ENCODE results near the gene CBR1.

The CBR1 gene
- long read RNA-seq, transcript CBR1-201 (3 exons, 1,293 nt): major isoform, 268 of 273 reads
- long read RNA-seq, partial matches to known transcripts: 2 of 273 reads
- long read RNA-seq, other reads (novel, unspliced or antisense): 2 of 273 reads

DNA sequence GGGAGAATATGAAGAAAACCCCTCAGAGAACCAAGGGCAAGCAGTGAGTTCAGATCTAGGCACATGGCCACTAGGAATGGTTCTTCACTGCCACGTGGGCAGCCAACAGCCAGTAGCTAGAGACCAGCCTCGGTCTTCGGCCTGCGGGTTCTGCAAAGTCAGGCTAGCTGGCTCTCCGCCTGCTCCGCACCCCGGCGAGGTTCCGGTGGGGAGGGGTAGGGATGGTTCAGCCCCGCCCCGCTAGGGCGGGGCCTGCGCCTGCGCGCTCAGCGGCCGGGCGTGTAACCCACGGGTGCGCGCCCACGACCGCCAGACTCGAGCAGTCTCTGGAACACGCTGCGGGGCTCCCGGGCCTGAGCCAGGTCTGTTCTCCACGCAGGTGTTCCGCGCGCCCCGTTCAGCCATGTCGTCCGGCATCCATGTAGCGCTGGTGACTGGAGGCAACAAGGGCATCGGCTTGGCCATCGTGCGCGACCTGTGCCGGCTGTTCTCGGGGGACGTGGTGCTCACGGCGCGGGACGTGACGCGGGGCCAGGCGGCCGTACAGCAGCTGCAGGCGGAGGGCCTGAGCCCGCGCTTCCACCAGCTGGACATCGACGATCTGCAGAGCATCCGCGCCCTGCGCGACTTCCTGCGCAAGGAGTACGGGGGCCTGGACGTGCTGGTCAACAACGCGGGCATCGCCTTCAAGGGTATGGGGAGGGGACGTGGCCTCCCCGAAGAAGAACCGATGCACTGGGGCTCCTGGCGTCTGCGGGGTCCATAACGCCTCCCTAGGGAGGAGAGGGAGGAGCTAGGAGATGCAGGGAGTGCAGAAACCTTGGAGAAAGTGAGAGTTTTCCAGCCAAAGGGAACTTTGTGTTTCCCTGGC is at the start of gene CBR1:
CBR1 (plus strand) TSS at position 312 of the 871 bp plus-strand sequence; CDS start at position 404, 92 bp downstream.
- Histone ChIP-seq H3K4me3 (replicated peaks; ENCODE audit: insufficient read depth, low read length) (peak within 1 kb of the TSS; percentile 94), H3K27ac (replicated peaks) (peak within 1 kb of the TSS; percentile 50), H3K27me3 (ENCODE audit: insufficient read depth, poor library complexity, severe bottlenecking) (no peaks in the 10 kb centered on the region)
- DNase-seq (ENCODE audit: low read depth in 1 of 2, low spot score in 1 of 2): peak; percentile 90 to 97
- TF ChIP-seq SPI1 (IDR thresholded peaks at IDR 0.05; ENCODE audit: borderline replicate concordance, low read depth) (no peak), POLR2AphosphoS5 (IDR thresholded peaks at IDR 0.05; ENCODE audit: low read depth) (peak; percentile 60; the same call in 1 of the 2 replicates)

DNA sequence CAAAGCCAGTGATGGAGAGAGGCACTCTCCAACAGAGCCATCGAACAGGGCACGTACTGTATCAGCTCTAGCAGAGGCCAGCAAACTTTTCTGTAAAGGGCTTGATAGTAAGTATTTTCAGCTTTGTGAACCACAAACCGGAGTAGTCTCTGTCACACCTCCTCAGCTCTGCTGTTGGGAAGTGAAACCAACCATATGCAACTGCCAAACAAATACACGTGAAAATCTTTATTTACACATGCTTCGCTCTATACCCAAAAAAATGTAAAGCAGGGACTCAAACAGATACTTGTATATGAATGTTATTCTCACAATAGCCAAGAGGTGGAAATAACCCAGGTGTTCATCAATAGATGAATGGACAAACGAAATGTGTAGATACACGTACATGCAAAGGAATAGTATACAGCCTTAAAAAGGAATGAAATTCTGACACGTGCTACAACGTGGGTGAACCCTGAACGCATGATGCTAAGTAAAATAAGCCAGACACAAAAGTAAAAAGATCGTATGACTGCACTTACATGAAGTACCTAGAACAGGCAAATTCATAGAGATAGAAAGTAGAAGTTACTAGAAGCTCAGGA is 48.5 kb upstream of the CBR1 start:
- TF ChIP-seq GABPA (IDR thresholded peaks at IDR 0.05; ENCODE audit: low read depth) (no peak), SPI1 (IDR thresholded peaks at IDR 0.05; ENCODE audit: borderline replicate concordance, low read depth) (no peak), POLR2AphosphoS5 (IDR thresholded peaks at IDR 0.05; ENCODE audit: low read depth) (no peak)
- TF ChIP-seq, protein P1, sequence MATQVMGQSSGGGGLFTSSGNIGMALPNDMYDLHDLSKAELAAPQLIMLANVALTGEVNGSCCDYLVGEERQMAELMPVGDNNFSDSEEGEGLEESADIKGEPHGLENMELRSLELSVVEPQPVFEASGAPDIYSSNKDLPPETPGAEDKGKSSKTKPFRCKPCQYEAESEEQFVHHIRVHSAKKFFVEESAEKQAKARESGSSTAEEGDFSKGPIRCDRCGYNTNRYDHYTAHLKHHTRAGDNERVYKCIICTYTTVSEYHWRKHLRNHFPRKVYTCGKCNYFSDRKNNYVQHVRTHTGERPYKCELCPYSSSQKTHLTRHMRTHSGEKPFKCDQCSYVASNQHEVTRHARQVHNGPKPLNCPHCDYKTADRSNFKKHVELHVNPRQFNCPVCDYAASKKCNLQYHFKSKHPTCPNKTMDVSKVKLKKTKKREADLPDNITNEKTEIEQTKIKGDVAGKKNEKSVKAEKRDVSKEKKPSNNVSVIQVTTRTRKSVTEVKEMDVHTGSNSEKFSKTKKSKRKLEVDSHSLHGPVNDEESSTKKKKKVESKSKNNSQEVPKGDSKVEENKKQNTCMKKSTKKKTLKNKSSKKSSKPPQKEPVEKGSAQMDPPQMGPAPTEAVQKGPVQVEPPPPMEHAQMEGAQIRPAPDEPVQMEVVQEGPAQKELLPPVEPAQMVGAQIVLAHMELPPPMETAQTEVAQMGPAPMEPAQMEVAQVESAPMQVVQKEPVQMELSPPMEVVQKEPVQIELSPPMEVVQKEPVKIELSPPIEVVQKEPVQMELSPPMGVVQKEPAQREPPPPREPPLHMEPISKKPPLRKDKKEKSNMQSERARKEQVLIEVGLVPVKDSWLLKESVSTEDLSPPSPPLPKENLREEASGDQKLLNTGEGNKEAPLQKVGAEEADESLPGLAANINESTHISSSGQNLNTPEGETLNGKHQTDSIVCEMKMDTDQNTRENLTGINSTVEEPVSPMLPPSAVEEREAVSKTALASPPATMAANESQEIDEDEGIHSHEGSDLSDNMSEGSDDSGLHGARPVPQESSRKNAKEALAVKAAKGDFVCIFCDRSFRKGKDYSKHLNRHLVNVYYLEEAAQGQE (IDR thresholded peaks at IDR 0.05; ENCODE audit: insufficient replicate concordance, low read depth): no peak
- TF ChIP-seq, protein P2, sequence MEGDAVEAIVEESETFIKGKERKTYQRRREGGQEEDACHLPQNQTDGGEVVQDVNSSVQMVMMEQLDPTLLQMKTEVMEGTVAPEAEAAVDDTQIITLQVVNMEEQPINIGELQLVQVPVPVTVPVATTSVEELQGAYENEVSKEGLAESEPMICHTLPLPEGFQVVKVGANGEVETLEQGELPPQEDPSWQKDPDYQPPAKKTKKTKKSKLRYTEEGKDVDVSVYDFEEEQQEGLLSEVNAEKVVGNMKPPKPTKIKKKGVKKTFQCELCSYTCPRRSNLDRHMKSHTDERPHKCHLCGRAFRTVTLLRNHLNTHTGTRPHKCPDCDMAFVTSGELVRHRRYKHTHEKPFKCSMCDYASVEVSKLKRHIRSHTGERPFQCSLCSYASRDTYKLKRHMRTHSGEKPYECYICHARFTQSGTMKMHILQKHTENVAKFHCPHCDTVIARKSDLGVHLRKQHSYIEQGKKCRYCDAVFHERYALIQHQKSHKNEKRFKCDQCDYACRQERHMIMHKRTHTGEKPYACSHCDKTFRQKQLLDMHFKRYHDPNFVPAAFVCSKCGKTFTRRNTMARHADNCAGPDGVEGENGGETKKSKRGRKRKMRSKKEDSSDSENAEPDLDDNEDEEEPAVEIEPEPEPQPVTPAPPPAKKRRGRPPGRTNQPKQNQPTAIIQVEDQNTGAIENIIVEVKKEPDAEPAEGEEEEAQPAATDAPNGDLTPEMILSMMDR (IDR thresholded peaks at IDR 0.05; ENCODE audit: insufficient read depth, low read length): no peak
- H3K4me3 ChIP-seq (replicated peaks; ENCODE audit: insufficient read depth, low read length): no peak overlapping the region
- no peak overlapping the region for H3K27ac ChIP-seq (replicated peaks)
- peaks cover 2% of the 10 kb centered on the region for H3K27me3 ChIP-seq (ENCODE audit: insufficient read depth, poor library complexity, severe bottlenecking)
- DNase-seq (ENCODE audit: low read depth in 1 of 2, low spot score in 1 of 2): no peak

DNA sequence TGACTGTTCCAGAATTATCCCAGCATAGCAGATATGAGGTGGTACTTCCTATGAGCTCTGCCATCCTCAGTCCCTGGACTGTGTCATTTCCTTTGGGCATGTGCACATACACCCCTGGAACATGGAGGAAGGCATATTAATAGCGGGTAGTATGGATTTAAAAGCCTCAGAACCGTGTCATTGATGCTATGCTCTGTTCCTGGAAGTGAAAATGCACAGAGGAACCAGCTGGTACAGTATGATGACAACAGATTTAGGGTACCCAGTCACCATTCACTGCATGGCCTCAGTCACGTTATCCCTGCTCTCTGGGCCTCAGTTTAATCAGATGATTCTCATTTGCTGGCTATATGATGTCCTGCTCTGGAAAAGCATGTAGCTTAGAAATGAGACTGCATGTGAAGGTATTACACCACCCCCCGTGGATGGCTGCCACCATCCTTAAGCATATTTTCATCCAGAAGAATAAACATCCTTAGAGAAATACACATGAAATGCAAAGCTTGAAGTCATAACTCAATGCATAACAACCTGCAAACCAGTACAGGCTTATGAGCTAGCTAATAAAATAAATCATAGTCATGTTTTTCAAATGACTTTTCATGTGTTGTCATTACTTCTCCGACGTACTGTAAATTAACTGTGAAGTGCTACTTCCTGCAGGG is 47.3 kb upstream of the CBR1 start:
- TF ChIP-seq, protein P2 (IDR thresholded peaks at IDR 0.05; ENCODE audit: insufficient read depth, low read length): no peak
- no peak for TF ChIP-seq GABPA (IDR thresholded peaks at IDR 0.05; ENCODE audit: low read depth)
- TF ChIP-seq POLR2AphosphoS5 (IDR thresholded peaks at IDR 0.05; ENCODE audit: low read depth): no peak
- TF ChIP-seq, protein P1 (IDR thresholded peaks at IDR 0.05; ENCODE audit: insufficient replicate concordance, low read depth): no peak
- no peak for TF ChIP-seq SPI1 (IDR thresholded peaks at IDR 0.05; ENCODE audit: borderline replicate concordance, low read depth)
- H3K4me3 ChIP-seq (replicated peaks; ENCODE audit: insufficient read depth, low read length): no peak overlapping the region
- no peak overlapping the region for H3K27ac ChIP-seq (replicated peaks)
- no peak for DNase-seq (ENCODE audit: low read depth in 1 of 2, low spot score in 1 of 2)
- peaks cover 2% of the 10 kb centered on the region for H3K27me3 ChIP-seq (ENCODE audit: insufficient read depth, poor library complexity, severe bottlenecking)

DNA sequence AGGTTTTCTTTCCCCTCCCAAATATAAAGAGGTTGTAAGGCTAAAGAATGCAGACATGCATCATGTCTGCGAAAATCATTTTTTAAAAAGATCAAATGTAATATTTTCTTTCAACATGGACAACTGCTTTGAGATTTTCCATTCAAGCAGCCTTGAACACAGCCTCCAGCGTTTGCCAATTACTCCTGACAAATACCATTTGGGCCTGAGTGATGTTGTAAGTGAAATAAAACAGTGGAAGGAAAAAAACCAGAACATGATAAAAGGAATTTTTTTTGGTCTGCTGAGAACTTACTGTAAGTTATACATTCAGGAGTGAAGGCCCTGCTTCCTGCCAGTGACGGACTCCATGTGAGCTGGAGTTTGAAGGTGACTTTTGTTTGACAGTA is 46.7 kb upstream of the CBR1 start:
- DNase-seq (ENCODE audit: low read depth in 1 of 2, low spot score in 1 of 2): no peak
- H3K27me3 ChIP-seq (ENCODE audit: insufficient read depth, poor library complexity, severe bottlenecking): peaks cover 2% of the 10 kb centered on the region
- no peak for TF ChIP-seq POLR2AphosphoS5 (IDR thresholded peaks at IDR 0.05; ENCODE audit: low read depth)
- TF ChIP-seq, protein P2 (IDR thresholded peaks at IDR 0.05; ENCODE audit: insufficient read depth, low read length): no peak
- no peak for TF ChIP-seq GABPA (IDR thresholded peaks at IDR 0.05; ENCODE audit: low read depth)
- TF ChIP-seq SPI1 (IDR thresholded peaks at IDR 0.05; ENCODE audit: borderline replicate concordance, low read depth): no peak
- TF ChIP-seq, protein P1 (IDR thresholded peaks at IDR 0.05; ENCODE audit: insufficient replicate concordance, low read depth): no peak
- no peak overlapping the region for H3K27ac ChIP-seq (replicated peaks)
- H3K4me3 ChIP-seq (replicated peaks; ENCODE audit: insufficient read depth, low read length): no peak overlapping the region
